Psoas muscle (tissue), 8 donors: ENCODE results near the gene BCL2L2. TPM values are rescaled to one million over a fixed set of nuclear protein-coding genes. Genes with fewer than 3 reads are reported as not detected.

Experiments
- ATAC-seq, 4 donors: fragments of 200-7000 bp; cut with Tn5 transposase; one replicate each; pipeline ENCODE4 v1.9.1; 2020; ENCODE audit warnings: moderate library complexity in 3 of 4, mild to moderate bottlenecking in 2 of 4
- DNase-seq, 2 donors: peaks; one replicate each; pipeline ENCODE4 v3.0.0-alpha.2; 2020
- H3K27ac ChIP-seq: fragments of 200-600 bp; one replicate; pipeline ENCODE4 v1.8.0; 2022
- H3K27me3 ChIP-seq, 3 donors: fragments of 200-600 bp in 1 of 3; one replicate each; pipeline versions ENCODE4 v1.6.1 to v1.8.0; 2013 to 2022; ENCODE audit warnings: low read length in 2 of 3, mild to moderate bottlenecking in 2 of 3, moderate library complexity in 1 of 3; ENCODE audit not compliant: insufficient read depth in 3 of 3
- H3K36me3 ChIP-seq, 2 donors: fragments of 200-600 bp in 1 of 2; one replicate each; pipeline versions ENCODE4 v1.6.1 to v1.8.0; 2013 to 2022; ENCODE audit warnings: low read depth in 1 of 2, mild to moderate bottlenecking in 1 of 2, moderate library complexity in 1 of 2; ENCODE audit not compliant: insufficient read depth in 1 of 2
- H3K4me1 ChIP-seq: fragments of 200-600 bp; one replicate; pipeline ENCODE4 v1.8.0; 2022
- H3K4me3 ChIP-seq: fragments of 200-600 bp; one replicate; pipeline ENCODE4 v1.8.0; 2022; ENCODE audit warnings: mild to moderate bottlenecking
- H3K9me3 ChIP-seq: fragments of 200-600 bp; one replicate; pipeline ENCODE4 v1.8.0; 2022
- WGBS, 3 donors: extraction: QIAGEN DNeasy Blood & Tissue Kit; methylation state at CpG; one replicate each; pipeline versions ENCODE4 v1.1.6 to v1.1.7; 2013; 5-methylcytosine and 5-hydroxymethylcytosine counted together
- intact Hi-C, 2 donors: fragments of 100-400 bp; cut with DNase I; formaldehyde crosslinking; loops; one replicate each; pipeline versions ENCODE4 v1.11.0 to v1.14.2; 2022
- polyA plus RNA-seq, 3 donors: library from polyadenylated mRNA; stranded (reverse); fragments of 200-250 nt; gene quantifications; one replicate each; pipeline ENCODE4 v1.2.3, GENCODE V29; 2013
- total RNA-seq, 4 donors: library from RNA; stranded (reverse); fragmentation: NEBNext Ultra II Directional in 2 of 4; extraction: Animal tissue kit (Norgen Biotek cat#: 25700) in 2 of 4; gene quantifications; one replicate each; pipeline versions ENCODE4 v1.2.1 to v1.2.4, GENCODE V29; 2021 to 2023
- TF ChIP-seq, protein P1 (sequence below): fragments of 200-600 bp; IDR thresholded peaks from one replicate; pipeline ENCODE4 v1.8.0; 2022; ENCODE audit warnings: antibody characterized with exemption
- donor health status: healthy with polysubstance abuse.
- donor health status: DM: no; HTN: no; CAD: no; lungs with moderate emphysema.
- donor health status: Bipolar disorder and iron deficiency.
- donor health status: healthy.
- donor health status: DM: yes; HTN: yes; CAD: no.
- donor health status: DM: no; HTN: no; CAD: no.
- donor health status: DM: no; HTN: no; CAD: no.
- donor health status: DM: yes; HTN: yes; CAD: no.

The BCL2L2 gene
- total and polyA plus RNA-seq, 7 donors = 12.1 to 30.2 (median 23.6) TPM

GRCh38 chr14:23346693-23347405 lies 40.2 kb downstream of the BCL2L2 start:
- intact Hi-C loops = no loop called here
- peaks cover 0 to 19% (median under 1%) of the 10 kb centered on the region in 3 donors for H3K27me3 ChIP-seq

DNA sequence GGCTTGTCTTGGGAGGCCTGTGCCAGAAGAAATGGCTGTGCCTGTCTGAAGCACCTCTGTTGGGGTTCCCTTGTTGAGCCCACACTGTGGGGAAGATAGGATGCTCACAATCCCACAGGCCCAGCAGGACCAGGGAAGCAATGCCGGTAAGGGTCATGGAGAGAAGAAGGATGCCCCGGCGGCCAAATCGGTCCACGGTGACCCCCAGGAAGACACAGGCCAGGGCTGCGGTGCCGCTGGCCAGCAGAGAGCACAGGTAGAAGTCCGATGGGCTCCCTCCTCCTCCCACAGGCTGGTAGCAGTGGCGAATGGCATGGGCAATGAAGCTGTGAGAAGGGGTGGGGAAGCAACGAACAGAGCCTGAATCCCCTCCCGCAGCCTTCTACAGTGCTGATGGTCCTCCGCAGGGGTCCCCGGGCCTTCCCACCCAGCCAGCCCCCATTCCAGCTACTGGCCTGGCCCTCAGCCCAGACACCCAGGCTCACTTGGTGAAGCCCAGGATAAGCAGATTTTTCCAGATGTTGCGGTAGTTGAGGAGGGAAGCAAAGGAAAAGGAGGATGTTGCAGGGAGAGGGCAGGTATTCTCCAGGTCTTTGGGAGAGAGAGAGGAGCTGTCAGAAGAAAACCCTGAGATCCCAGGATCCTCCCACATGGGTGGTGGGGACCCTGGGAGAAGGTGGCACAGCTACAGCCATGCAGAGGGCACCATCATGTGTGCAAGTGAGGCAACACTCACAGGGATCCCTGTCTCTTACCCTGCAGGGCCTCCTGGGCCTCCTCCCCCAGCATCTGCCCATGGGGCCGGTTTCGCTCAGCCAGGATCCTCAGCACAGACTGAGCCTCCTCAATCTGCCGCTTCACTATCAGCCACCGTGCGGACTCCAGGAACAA lies 41.0 kb downstream of the BCL2L2 start:
- Histone ChIP-seq H3K4me3 (no peak overlapping the region), H3K27me3 (peaks cover 0 to 27% (median 7%) of the 10 kb centered on the region in 3 donors), H3K36me3 (no peaks in the 10 kb centered on the region), H3K27ac (no peak overlapping the region), H3K9me3 (no peaks in the 10 kb centered on the region), H3K4me1 (peaks cover 11% of the 10 kb centered on the region)
- intact Hi-C loops = no loop called here
- WGBS, 3 donors = 90 to 95% (median 95%) methylated on average over 17 to 19 of the region's 19 CpGs
- no peak for DNase-seq
- no peak for ATAC-seq
- TF ChIP-seq, protein P1, sequence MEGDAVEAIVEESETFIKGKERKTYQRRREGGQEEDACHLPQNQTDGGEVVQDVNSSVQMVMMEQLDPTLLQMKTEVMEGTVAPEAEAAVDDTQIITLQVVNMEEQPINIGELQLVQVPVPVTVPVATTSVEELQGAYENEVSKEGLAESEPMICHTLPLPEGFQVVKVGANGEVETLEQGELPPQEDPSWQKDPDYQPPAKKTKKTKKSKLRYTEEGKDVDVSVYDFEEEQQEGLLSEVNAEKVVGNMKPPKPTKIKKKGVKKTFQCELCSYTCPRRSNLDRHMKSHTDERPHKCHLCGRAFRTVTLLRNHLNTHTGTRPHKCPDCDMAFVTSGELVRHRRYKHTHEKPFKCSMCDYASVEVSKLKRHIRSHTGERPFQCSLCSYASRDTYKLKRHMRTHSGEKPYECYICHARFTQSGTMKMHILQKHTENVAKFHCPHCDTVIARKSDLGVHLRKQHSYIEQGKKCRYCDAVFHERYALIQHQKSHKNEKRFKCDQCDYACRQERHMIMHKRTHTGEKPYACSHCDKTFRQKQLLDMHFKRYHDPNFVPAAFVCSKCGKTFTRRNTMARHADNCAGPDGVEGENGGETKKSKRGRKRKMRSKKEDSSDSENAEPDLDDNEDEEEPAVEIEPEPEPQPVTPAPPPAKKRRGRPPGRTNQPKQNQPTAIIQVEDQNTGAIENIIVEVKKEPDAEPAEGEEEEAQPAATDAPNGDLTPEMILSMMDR = no peak

More at GRCh38 chr14:23346693-23347405, 40.2 kb downstream of the BCL2L2 start:
- H3K9me3 ChIP-seq = no peaks in the 10 kb centered on the region
- peaks cover 3% of the 10 kb centered on the region for H3K4me1 ChIP-seq
- TF ChIP-seq, protein P1 = no peak
- no peak for DNase-seq
- no peaks in the 10 kb centered on the region for H3K36me3 ChIP-seq
- H3K27ac ChIP-seq = no peak overlapping the region
- no peak overlapping the region for H3K4me3 ChIP-seq
- no peak for ATAC-seq
- 80 to 81% (median 81%) methylated on average over 24 to 27 of the region's 27 CpGs for WGBS, 3 donors

DNA sequence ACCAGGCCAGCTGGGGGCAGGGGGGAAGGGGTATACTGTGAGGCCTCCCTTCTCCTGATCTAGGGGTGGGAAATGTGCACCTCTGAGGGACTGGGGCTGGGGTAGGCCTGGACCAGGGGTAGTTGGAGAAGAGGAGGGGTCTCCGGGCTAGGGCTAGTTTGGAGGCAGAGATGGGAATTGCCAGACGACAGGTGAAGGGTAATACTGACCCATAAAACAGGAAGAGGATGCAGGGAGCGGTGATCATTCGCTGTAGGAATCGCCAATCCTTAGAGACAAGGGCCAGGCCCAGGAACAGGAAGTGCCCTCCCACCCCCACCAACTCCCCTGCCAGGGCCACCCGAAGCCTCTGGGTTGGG lies 41.6 kb downstream of the BCL2L2 start:
- TF ChIP-seq, protein P1 = no peak
- 84 to 87% (median 86%) methylated on average over 6 of the region's 6 CpGs for WGBS, 3 donors
- Histone ChIP-seq H3K4me3 (no peak overlapping the region), H3K27me3 (peaks cover 2 to 33% (median 7%) of the 10 kb centered on the region in 3 donors), H3K27ac (no peak overlapping the region), H3K36me3 (no peaks in the 10 kb centered on the region), H3K9me3 (no peaks in the 10 kb centered on the region), H3K4me1 (peaks cover 11% of the 10 kb centered on the region)
- no peak for ATAC-seq
- DNase-seq = no peak
- intact Hi-C loops = no loop called here

DNA sequence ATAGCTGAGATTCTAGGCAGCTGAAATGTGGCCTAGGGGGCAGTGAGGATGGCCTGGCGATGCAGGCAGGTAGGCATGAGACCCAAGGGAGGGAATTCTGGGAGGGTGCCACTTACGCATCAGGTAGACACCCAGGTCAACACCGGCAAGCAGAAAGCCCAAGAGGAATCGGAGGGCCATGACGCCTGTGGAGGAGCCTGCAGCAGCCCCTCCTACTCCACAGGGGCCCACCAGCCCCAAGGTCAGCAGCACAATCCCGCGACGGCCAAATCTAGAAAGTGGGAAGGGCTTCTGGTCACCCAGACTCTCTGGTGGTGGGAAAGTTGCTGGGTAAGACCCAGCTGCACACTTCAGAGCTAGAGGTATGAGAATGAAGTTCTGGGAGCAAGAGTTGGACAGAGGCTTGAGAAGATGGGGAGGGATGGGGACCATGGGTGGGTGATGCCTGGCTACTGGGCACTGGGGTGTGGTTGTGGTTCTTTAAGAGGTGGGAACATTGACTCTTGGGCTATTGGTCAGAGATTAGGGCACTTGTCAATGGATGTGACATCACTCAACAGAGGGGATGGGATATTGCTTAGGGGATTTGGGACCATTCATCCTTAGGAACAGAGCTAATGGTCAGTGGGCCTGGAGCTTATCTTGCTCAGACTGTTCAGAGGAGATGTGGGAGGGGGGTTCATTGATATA lies 42.7 kb downstream of the BCL2L2 start:
- peaks cover 11% of the 10 kb centered on the region for H3K4me1 ChIP-seq

More for the DNA sequence above, 42.7 kb downstream of the BCL2L2 start:
- Histone ChIP-seq H3K9me3 (no peaks in the 10 kb centered on the region), H3K4me3 (no peak overlapping the region), H3K27ac (no peak overlapping the region), H3K36me3 (no peaks in the 10 kb centered on the region), H3K27me3 (peaks cover 4 to 43% (median 7%) of the 10 kb centered on the region in 3 donors)
- no peak for DNase-seq
- intact Hi-C loops = no loop called here
- WGBS, 3 donors = 89 to 94% (median 92%) methylated on average over 8 of the region's 8 CpGs
- TF ChIP-seq, protein P1 = no peak
- ATAC-seq = no peak
